BE2C (cell line): ENCODE data around the gene P2RY13.
A peak's percentile ranks its signal among the peaks of the same experiment; 100 is the strongest.

Source experiments
- DNase-seq: peaks from one replicate; pipeline ENCODE4 v3.0.0-alpha.2; 2020
- H3K27me3 ChIP-seq: fragments of 250-450 bp; sonication (Bioruptor Pico); 2 replicates; pipeline ENCODE4 v1.5.1; 2020; ENCODE audit warnings: mild to moderate bottlenecking
- H3K36me3 ChIP-seq: fragments of 250-450 bp; sonication (Bioruptor Pico); 2 replicates; pipeline ENCODE4 v1.5.1; 2020; ENCODE audit warnings: mild to moderate bottlenecking
- H3K4me1 ChIP-seq: fragments of 250-450 bp; sonication (Bioruptor Pico); 2 replicates; pipeline ENCODE4 v1.5.1; 2020
- H3K4me3 ChIP-seq: 2 replicates; pipeline ENCODE4 v1.5.1; 2011; ENCODE audit warnings: low read depth, low read length
- H3K9me3 ChIP-seq: fragments of 250-450 bp; sonication (Bioruptor Pico); 2 replicates; pipeline ENCODE4 v1.5.1; 2020
- TF ChIP-seq, protein P1 (sequence below): IDR thresholded peaks from 2 replicates; pipeline ENCODE4 v1.5.1; 2012; ENCODE audit warnings: mild to moderate bottlenecking, low read depth, low read length

The P2RY13 gene

DNA sequence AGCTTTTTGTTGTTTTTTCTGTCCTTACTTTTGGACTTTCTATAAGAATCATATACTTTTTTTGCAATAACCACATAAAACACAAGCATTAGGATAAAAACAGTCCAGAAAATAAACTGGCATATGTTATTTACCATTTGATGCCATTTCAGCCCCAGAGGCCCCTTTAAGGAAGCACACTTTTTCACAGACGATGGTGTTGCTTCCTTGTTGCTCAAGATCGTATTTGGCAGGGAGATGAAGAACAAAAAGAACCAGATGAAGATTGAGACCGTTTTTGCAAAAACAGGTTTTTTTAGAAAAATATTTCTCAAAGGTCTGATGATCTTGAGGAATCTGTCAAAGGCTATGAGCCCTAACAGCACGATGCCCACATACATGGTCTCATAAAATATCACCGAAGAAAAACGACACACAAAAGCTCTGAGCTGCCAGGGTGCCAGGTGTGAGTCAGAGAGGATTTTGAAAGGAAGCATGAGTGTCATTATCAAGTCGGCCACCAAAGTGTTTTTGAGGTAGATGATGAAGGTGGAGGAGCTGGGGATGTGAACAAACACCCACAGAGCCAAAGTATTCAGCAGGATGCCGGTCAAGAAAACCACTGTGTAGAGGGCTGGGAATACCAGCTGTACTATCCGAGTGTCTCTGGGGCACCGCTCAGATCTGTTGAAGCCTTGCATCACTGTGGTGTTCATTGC lies 902 bp downstream of the P2RY13 start:
- H3K4me3 ChIP-seq, result no peak overlapping the region
- no peaks in the 10 kb centered on the region for H3K9me3 ChIP-seq
- H3K36me3 ChIP-seq, result no peaks in the 10 kb centered on the region
- H3K4me1 ChIP-seq, result no peaks in the 10 kb centered on the region
- no peak for DNase-seq
- H3K27me3 ChIP-seq, result no peaks in the 10 kb centered on the region
- TF ChIP-seq, protein P1, sequence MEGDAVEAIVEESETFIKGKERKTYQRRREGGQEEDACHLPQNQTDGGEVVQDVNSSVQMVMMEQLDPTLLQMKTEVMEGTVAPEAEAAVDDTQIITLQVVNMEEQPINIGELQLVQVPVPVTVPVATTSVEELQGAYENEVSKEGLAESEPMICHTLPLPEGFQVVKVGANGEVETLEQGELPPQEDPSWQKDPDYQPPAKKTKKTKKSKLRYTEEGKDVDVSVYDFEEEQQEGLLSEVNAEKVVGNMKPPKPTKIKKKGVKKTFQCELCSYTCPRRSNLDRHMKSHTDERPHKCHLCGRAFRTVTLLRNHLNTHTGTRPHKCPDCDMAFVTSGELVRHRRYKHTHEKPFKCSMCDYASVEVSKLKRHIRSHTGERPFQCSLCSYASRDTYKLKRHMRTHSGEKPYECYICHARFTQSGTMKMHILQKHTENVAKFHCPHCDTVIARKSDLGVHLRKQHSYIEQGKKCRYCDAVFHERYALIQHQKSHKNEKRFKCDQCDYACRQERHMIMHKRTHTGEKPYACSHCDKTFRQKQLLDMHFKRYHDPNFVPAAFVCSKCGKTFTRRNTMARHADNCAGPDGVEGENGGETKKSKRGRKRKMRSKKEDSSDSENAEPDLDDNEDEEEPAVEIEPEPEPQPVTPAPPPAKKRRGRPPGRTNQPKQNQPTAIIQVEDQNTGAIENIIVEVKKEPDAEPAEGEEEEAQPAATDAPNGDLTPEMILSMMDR, result no peak

DNA sequence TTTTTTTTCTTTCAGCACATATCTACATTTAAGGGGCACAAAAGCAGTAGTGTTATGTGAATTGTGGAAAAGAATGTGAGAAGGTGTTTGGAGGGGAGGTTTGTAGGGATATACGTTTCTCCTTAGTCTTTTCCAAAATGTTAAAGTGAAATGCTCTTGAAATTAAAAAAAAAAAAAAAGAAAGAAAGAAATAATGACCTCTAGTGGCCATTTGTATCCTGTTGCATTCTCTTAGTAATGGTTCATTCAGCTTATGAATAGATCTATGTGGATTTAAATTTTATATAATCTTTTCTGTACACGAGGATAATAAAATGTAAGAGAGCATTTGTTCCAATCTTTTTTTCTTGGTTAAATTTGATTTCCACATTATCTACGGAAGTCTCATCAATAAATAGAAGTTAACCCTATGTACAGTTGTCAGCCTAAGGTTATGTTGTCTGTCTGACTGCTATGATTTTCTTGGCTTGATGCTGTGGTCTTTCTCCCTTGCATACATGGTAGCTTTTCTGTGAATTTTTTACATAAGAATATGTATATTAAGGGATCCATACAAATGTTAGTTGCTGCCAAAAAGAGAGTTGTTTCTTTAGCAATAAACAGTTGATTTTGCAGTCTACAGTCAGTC lies 1.7 kb downstream of the P2RY13 start:
- TF ChIP-seq, protein P1, result peak; percentile 45; the same call in 1 of the 2 replicates
- Histone ChIP-seq H3K27me3 (no peaks in the 10 kb centered on the region), H3K4me1 (no peaks in the 10 kb centered on the region), H3K9me3 (no peaks in the 10 kb centered on the region), H3K36me3 (no peaks in the 10 kb centered on the region), H3K4me3 (no peak overlapping the region)
- no peak for DNase-seq

DNA sequence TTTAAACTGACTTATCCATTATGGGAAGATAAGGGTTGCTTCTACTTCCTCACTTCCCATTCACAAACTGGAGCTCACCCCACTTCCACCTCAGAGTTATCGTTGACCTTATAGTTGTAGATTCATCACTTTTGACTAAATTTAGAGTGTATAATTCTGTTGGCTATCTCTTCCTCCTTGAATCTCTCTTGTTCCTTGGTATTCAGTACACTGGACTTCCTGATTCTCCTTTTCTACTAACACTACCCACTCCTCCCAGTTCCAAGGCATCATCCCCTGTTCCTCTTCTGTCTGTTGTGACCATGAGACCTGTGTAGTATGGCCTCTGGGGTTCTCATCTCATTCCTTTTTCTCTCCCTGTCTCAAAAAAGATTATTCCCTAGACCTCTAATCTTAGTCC lies 6.8 kb downstream of the P2RY13 start:
- no peaks in the 10 kb centered on the region; the same call in 1 of the 2 replicates for H3K4me1 ChIP-seq
- no peak for DNase-seq

DNA sequence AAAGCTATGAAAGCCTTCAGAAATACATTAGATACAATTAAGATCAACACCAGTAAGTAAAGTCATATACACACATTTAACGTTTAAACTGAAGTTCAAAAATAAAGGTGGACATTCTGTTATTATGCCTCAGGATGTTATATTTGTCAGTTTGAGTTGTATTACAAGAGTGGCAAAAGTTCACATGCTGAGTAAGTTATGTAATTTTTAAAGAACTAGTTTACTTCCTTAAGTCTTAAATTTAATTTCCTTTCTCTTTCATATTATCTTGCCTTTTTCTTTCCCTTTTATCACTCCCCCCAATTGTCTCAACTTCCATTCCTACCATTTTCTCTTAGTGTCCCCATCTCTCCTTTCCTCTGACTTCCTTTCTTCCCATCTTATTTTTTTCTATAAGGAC lies 7.8 kb downstream of the P2RY13 start:
- no peaks in the 10 kb centered on the region; the same call in 1 of the 2 replicates for H3K4me1 ChIP-seq
- no peaks in the 10 kb centered on the region for H3K36me3 ChIP-seq
- H3K9me3 ChIP-seq, result no peaks in the 10 kb centered on the region
- no peak overlapping the region for H3K4me3 ChIP-seq
- no peak for DNase-seq
- H3K27me3 ChIP-seq, result no peaks in the 10 kb centered on the region
- TF ChIP-seq, protein P1, result no peak

More for the DNA sequence above, 6.8 kb downstream of the P2RY13 start:
- H3K36me3 ChIP-seq, result no peaks in the 10 kb centered on the region
- no peaks in the 10 kb centered on the region for H3K9me3 ChIP-seq
- TF ChIP-seq, protein P1, result no peak
- no peak overlapping the region for H3K4me3 ChIP-seq
- no peaks in the 10 kb centered on the region for H3K27me3 ChIP-seq

DNA sequence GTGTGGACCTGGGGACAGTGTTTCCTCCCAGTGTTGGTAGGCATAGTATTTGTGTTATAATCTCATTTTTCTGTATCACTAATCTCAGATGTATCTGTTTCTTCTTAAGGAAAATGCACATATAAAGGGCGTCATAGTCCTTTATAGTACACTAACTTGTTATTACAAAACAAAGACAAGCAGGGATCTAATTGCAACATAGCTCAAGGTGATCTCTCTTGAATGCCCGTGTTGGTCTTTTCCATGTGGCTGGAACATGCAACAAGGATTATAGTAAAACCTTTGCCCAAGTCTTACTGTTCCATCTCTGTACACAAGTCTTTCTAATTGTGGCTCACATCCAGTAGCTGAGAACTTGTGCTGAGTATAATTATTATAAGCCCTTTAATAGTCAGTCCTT lies 9.2 kb downstream of the P2RY13 start:
- Histone ChIP-seq H3K36me3 (no peaks in the 10 kb centered on the region), H3K4me3 (no peak overlapping the region), H3K4me1 (no peaks in the 10 kb centered on the region; the same call in 1 of the 2 replicates), H3K27me3 (no peaks in the 10 kb centered on the region), H3K9me3 (no peaks in the 10 kb centered on the region)
- DNase-seq, result no peak
- TF ChIP-seq, protein P1, result no peak

DNA sequence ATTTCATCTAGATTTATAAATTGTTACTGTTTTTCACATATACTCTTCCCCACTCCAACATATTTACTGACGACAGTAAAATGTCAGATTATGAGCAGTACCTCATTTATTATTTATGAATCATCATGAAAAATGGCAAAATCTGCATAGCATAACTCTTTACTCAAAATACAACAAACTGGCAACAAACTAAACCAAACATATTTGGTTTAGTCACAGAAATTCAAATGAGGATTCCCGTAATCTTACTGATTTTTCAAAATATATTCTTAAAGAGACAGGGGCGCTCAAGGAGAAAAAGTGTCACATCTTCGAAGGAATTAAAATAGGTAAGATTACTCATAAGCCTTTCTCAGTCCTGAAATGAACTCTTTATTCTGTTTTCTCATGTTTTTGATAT lies 9.7 kb downstream of the P2RY13 start:
- H3K27me3 ChIP-seq, result no peaks in the 10 kb centered on the region
- H3K36me3 ChIP-seq, result no peaks in the 10 kb centered on the region
- no peak for DNase-seq
- H3K4me3 ChIP-seq, result no peak overlapping the region
- no peaks in the 10 kb centered on the region for H3K9me3 ChIP-seq
- H3K4me1 ChIP-seq, result no peaks in the 10 kb centered on the region; the same call in 1 of the 2 replicates
- TF ChIP-seq, protein P1, result no peak
